Camera-type eye (tissue), 1 donor: ENCODE data around the gene TANC1. TPM values are rescaled to one million over a fixed set of nuclear protein-coding genes. Genes with fewer than 3 reads are reported as not detected.

ENCODE experiments used
- total RNA-seq: library from RNA; depleted of rRNA; stranded (reverse); fragments of >200 nt; gene quantifications from one replicate; pipeline ENCODE4 v1.2.3, GENCODE V29; 2014

TANC1 gene
- total RNA-seq: 67.7 TPM

GRCh38 chr2:158968396-158969161 lies at the start of gene TANC1:
Gene TANC1, plus strand, starts transcription at chr2:158968640. Its CDS starts 97,271 bp downstream, at chr2:159065911.

Other genes starting within 250 kb of the TANC1 start
- 64.9 TPM for gene DAPL1, start 173.3 kb upstream of the TANC1 start, total RNA-seq